ENCODE measurements around the gene GORASP1. TPM values are rescaled to one million over a fixed set of nuclear protein-coding genes. Genes with fewer than 3 reads are reported as not detected.

GORASP1 gene
- polyA plus RNA-seq, 3 donors = 23.2 to 105 (median 31.2) TPM

GRCh38 chr3:39064646-39065045, 42.8 kb downstream of the GORASP1 start:
- Histone ChIP-seq H3K4me1 (ENCODE audit: control insufficient read depth in 1 of 2, insufficient read depth in 2 of 2, low read length in 2 of 2) (no peaks in the 10 kb centered on the region), H2AFZ (ENCODE audit: insufficient read depth, low read depth, low read length, poor library complexity, severe bottlenecking) (no peak overlapping the region), H3K9me3 (replicated peaks in 1 of 2; ENCODE audit: control insufficient read depth in 1 of 2, insufficient read depth in 1 of 2, low read length in 2 of 2) (no peaks in the 10 kb centered on the region), H3K4me3 (replicated peaks in 1 of 3; ENCODE audit: low read depth in 2 of 3, low read length in 3 of 3) (no peak overlapping the region), H3K4me2 (replicated peaks; ENCODE audit: extremely low read depth, low read length, poor library complexity, severe bottlenecking) (no peak overlapping the region), H3K27ac (ENCODE audit: low read depth in 1 of 2, low read length in 2 of 2) (peak overlapping the region in 1 of 2 donors; percentile 42), H3K79me2 (ENCODE audit: insufficient read depth, low read length) (peaks cover 19% of the 10 kb centered on the region), H3K9ac (ENCODE audit: insufficient read depth, low read length, poor library complexity, severe bottlenecking) (no peak overlapping the region), H3K27me3 (ENCODE audit: control insufficient read depth in 2 of 2, insufficient read depth in 2 of 2, low read length in 2 of 2) (no peaks in the 10 kb centered on the region), H4K20me1 (ENCODE audit: insufficient read depth, low read length) (peaks cover 30% of the 10 kb centered on the region), H3K36me3 (replicated peaks in 1 of 2; ENCODE audit: control insufficient read depth in 1 of 2, insufficient read depth in 2 of 2, low read length in 2 of 2) (peaks cover 42 to 50% of the 10 kb centered on the region in 2 donors)
- Mint-ChIP-seq H3K9me3 (peaks cover 0 to 3% (median 0%) of the 10 kb centered on the region in 7 donors), H3K27ac (peak overlapping the region in 2 of 7 donors; percentile 33 to 35), H3K4me1 (peaks cover 4% of the 10 kb centered on the region), H3K4me3 (no peak overlapping the region), H3K27me3 (ENCODE audit: low read depth in 3 of 3) (no peaks in the 10 kb centered on the region), H3K36me3 (peaks cover 34 to 38% of the 10 kb centered on the region in 2 donors)
- TF ChIP-seq CTCF (IDR thresholded peaks at IDR 0.05) = no peak
- intact Hi-C loops (cut with micrococcal nuclease) = no loop called here
- no CpG with 5 or more reads among the region's 1 CpG for WGBS (ENCODE audit: insufficient coverage)
- no peak for DNase-seq

- Histone ChIP-seq H4K20me1 (ENCODE audit: insufficient read depth, low read length) (peaks cover 45% of the 10 kb centered on the region), H3K4me3 (replicated peaks in 1 of 3; ENCODE audit: low read depth in 2 of 3, low read length in 3 of 3) (no peak overlapping the region), H3K36me3 (replicated peaks in 1 of 2; ENCODE audit: control insufficient read depth in 1 of 2, insufficient read depth in 2 of 2, low read length in 2 of 2) (peaks cover 27 to 40% of the 10 kb centered on the region in 2 donors), H3K9me3 (replicated peaks in 1 of 2; ENCODE audit: control insufficient read depth in 1 of 2, insufficient read depth in 1 of 2, low read length in 2 of 2) (no peaks in the 10 kb centered on the region), H3K79me2 (ENCODE audit: insufficient read depth, low read length) (peaks cover 34% of the 10 kb centered on the region), H2AFZ (ENCODE audit: insufficient read depth, low read depth, low read length, poor library complexity, severe bottlenecking) (no peak overlapping the region), H3K27me3 (ENCODE audit: control insufficient read depth in 2 of 2, insufficient read depth in 2 of 2, low read length in 2 of 2) (no peaks in the 10 kb centered on the region), H3K4me2 (replicated peaks; ENCODE audit: extremely low read depth, low read length, poor library complexity, severe bottlenecking) (no peak overlapping the region), H3K27ac (ENCODE audit: low read depth in 1 of 2, low read length in 2 of 2) (no peak overlapping the region), H3K9ac (ENCODE audit: insufficient read depth, low read length, poor library complexity, severe bottlenecking) (no peak overlapping the region), H3K4me1 (ENCODE audit: control insufficient read depth in 1 of 2, insufficient read depth in 2 of 2, low read length in 2 of 2) (no peaks in the 10 kb centered on the region)
- Mint-ChIP-seq H3K4me3 (no peak overlapping the region), H3K4me1 (peaks cover 4% of the 10 kb centered on the region), H3K27me3 (ENCODE audit: low read depth in 3 of 3) (no peaks in the 10 kb centered on the region), H3K27ac (no peak overlapping the region), H3K36me3 (peaks cover 31 to 34% of the 10 kb centered on the region in 2 donors), H3K9me3 (peaks cover 0 to 3% (median 0%) of the 10 kb centered on the region in 7 donors)
- intact Hi-C loops (cut with micrococcal nuclease) = no loop called here
- WGBS (ENCODE audit: insufficient coverage) = no CpG with 5 or more reads among the region's 3 CpGs
- DNase-seq = no peak
- TF ChIP-seq CTCF (IDR thresholded peaks at IDR 0.05) = no peak
Measured at GRCh38 chr3:39063143-39063542, 44.3 kb downstream of the GORASP1 start.

All from CD14-positive monocyte (primary cell).